WTC11 (cell line): ENCODE data around the gene MLLT1. TPM values are rescaled to one million over a fixed set of nuclear protein-coding genes. Genes with fewer than 3 reads are reported as not detected.

Source experiments
- ATAC-seq: fragments of 200-7000 bp; cut with Tn5 transposase; 2 replicates; pipeline ENCODE4 v1.10.0; 2021; ENCODE audit warnings: mild to moderate bottlenecking, moderate library complexity
- CTCF ChIA-PET: fragments of 300-600 bp; sonication (Branson Sonifier 250); formaldehyde crosslinking; loops from one replicate; lab custom pipeline; 2021; ENCODE audit warnings: antibody characterized with exemption; lab: Charles Lee
- POLR2A ChIA-PET: fragments of 350-600 bp; sonication (Branson Sonifier 250); formaldehyde crosslinking; loops from one replicate; lab custom pipeline; 2021; ENCODE audit warnings: antibody characterized with exemption; lab: Charles Lee
- DNase-seq: peaks from one replicate; pipeline ENCODE4 v3.0.0; 2021; ENCODE audit warnings: low spot score
- H3K27ac Mint-ChIP-seq: 2 replicates; pipeline ENCODE4 v1.8.0; 2021; ENCODE audit warnings: mixed read lengths
- H3K27me3 Mint-ChIP-seq: 2 replicates; pipeline ENCODE4 v1.8.0; 2021; ENCODE audit warnings: low read depth, mild to moderate bottlenecking, moderate library complexity, mixed read lengths
- H3K36me3 Mint-ChIP-seq: 2 replicates; pipeline ENCODE4 v1.8.0; 2021; ENCODE audit warnings: mixed read lengths
- H3K4me1 Mint-ChIP-seq: 2 replicates; pipeline ENCODE4 v1.8.0; 2022; ENCODE audit warnings: mixed read lengths
- H3K4me3 Mint-ChIP-seq: 2 replicates; pipeline ENCODE4 v1.8.0; 2021; ENCODE audit warnings: mild to moderate bottlenecking, moderate library complexity, mixed read lengths
- H3K9me3 Mint-ChIP-seq: 2 replicates; pipeline ENCODE4 v1.8.0; 2021; ENCODE audit warnings: mixed read lengths
- ATF1 ChIP-seq: sonication (generic); formaldehyde crosslinking; IDR thresholded peaks from 2 replicates; pipeline ENCODE4 v1.8.1; 2023; ENCODE audit warnings: mild to moderate bottlenecking, moderate library complexity, missing genetic modification reagents
- CREM ChIP-seq: sonication (generic); formaldehyde crosslinking; IDR thresholded peaks from 2 replicates; pipeline ENCODE4 v1.8.1; 2022; ENCODE audit warnings: mild to moderate bottlenecking, missing genetic modification reagents, moderate library complexity
- E2F5 ChIP-seq: sonication (generic); formaldehyde crosslinking; IDR thresholded peaks from 2 replicates; pipeline ENCODE4 v1.8.1; 2022; ENCODE audit warnings: mild to moderate bottlenecking, moderate library complexity, missing genetic modification reagents
- ERG ChIP-seq: fragments of 250-450 bp; sonication (Bioruptor Pico); IDR thresholded peaks from 2 replicates; pipeline ENCODE4 v1.8.0; 2021; ENCODE audit warnings: mild to moderate bottlenecking
- FOXP1 ChIP-seq: sonication (generic); formaldehyde crosslinking; IDR thresholded peaks from 2 replicates; pipeline ENCODE4 v1.8.0; 2022; ENCODE audit warnings: missing genetic modification reagents, mild to moderate bottlenecking, moderate library complexity, borderline replicate concordance
- JAZF1 ChIP-seq: fragments of 250-450 bp; sonication (Bioruptor Pico); IDR thresholded peaks from 2 replicates; pipeline ENCODE4 v1.9.0; 2021; ENCODE audit warnings: moderate library complexity, mild to moderate bottlenecking, inconsistent platforms
- KAT7 ChIP-seq: sonication (generic); formaldehyde crosslinking; IDR thresholded peaks from 2 replicates; pipeline ENCODE4 v1.8.1; 2023; ENCODE audit warnings: missing genetic modification reagents, mild to moderate bottlenecking, borderline replicate concordance
- MXD4 ChIP-seq: fragments of 250-450 bp; sonication (Bioruptor Pico); IDR thresholded peaks from 2 replicates; pipeline ENCODE4 v1.8.0; 2021; ENCODE audit warnings: mild to moderate bottlenecking, moderate library complexity, borderline replicate concordance
- NR1H2 ChIP-seq: sonication (generic); formaldehyde crosslinking; IDR thresholded peaks from 2 replicates; pipeline ENCODE4 v1.9.0; 2021; ENCODE audit warnings: mild to moderate bottlenecking, moderate library complexity, missing genetic modification reagents
- RELA ChIP-seq: sonication (generic); formaldehyde crosslinking; IDR thresholded peaks from 2 replicates; pipeline ENCODE4 v1.8.1; 2022; ENCODE audit warnings: missing genetic modification reagents, mild to moderate bottlenecking, borderline replicate concordance
- RORB ChIP-seq: fragments of 250-450 bp; sonication (Bioruptor Pico); IDR thresholded peaks from 2 replicates; pipeline ENCODE4 v1.9.0; 2021; ENCODE audit warnings: mild to moderate bottlenecking
- SMAD3 ChIP-seq: sonication (generic); formaldehyde crosslinking; IDR thresholded peaks from 2 replicates; pipeline ENCODE4 v1.8.0; 2022; ENCODE audit warnings: missing genetic modification reagents, mild to moderate bottlenecking, borderline replicate concordance
- SMAD4 ChIP-seq: sonication (generic); formaldehyde crosslinking; IDR thresholded peaks from 2 replicates; pipeline ENCODE4 v1.8.0; 2022; ENCODE audit warnings: mild to moderate bottlenecking, missing genetic modification reagents
- SP1 ChIP-seq: sonication (generic); formaldehyde crosslinking; conservative IDR thresholded peaks from 2 replicates; pipeline ENCODE4 v1.8.1; 2022; ENCODE audit warnings: missing genetic modification reagents
- ZMAT4 ChIP-seq: fragments of 250-450 bp; sonication (Bioruptor Pico); IDR thresholded peaks from 2 replicates; pipeline ENCODE4 v1.9.0; 2021; ENCODE audit warnings: mild to moderate bottlenecking
- ZNF121 ChIP-seq: sonication (generic); formaldehyde crosslinking; IDR thresholded peaks from 2 replicates; pipeline ENCODE4 v1.8.0; 2023; ENCODE audit warnings: missing genetic modification reagents
- ZNF219 ChIP-seq: sonication (generic); formaldehyde crosslinking; IDR thresholded peaks from 2 replicates; pipeline ENCODE4 v1.8.0; 2023; ENCODE audit warnings: missing genetic modification reagents, mild to moderate bottlenecking, borderline replicate concordance
- ZNF317 ChIP-seq: sonication (generic); formaldehyde crosslinking; IDR thresholded peaks from 2 replicates; pipeline ENCODE4 v1.8.1; 2023; ENCODE audit warnings: low read depth, mild to moderate bottlenecking, moderate library complexity, missing genetic modification reagents, borderline replicate concordance
- ZSCAN18 ChIP-seq: fragments of 250-450 bp; sonication (Bioruptor Pico); IDR thresholded peaks from 2 replicates; pipeline ENCODE4 v2.1.2; 2022; ENCODE audit warnings: mild to moderate bottlenecking, moderate library complexity
- total RNA-seq: library from RNA; stranded (reverse); gene quantifications from 3 replicates; pipeline ENCODE4 v1.2.3, GENCODE V29; 2021
- TF ChIP-seq, protein P1 (sequence below): sonication (generic); formaldehyde crosslinking; IDR thresholded peaks from 2 replicates; pipeline ENCODE4 v1.8.1; 2023; ENCODE audit warnings: mild to moderate bottlenecking, missing genetic modification reagents, moderate library complexity
- TF ChIP-seq, protein P2 (sequence below): fragments of 250-450 bp; sonication (Bioruptor Pico); conservative IDR thresholded peaks from 2 replicates; pipeline ENCODE4 v1.9.0; 2021; ENCODE audit warnings: mild to moderate bottlenecking
- TF ChIP-seq, protein P3 (sequence below): sonication (generic); formaldehyde crosslinking; IDR thresholded peaks from 2 replicates; pipeline ENCODE4 v1.8.0; 2022; ENCODE audit warnings: mild to moderate bottlenecking, missing genetic modification reagents
- TF ChIP-seq, protein P4 (sequence below): sonication (generic); formaldehyde crosslinking; IDR thresholded peaks from 2 replicates; pipeline ENCODE4 v1.8.0; 2022; ENCODE audit warnings: mild to moderate bottlenecking, missing genetic modification reagents

Gene MLLT1
- total RNA-seq, 1 experiment from 2014 or later = 58.2 TPM

GRCh38 chr19:6226012-6226411 is 53.8 kb downstream of the MLLT1 start:
- Mint-ChIP-seq H3K9me3 (no peaks in the 10 kb centered on the region), H3K27me3 (no peaks in the 10 kb centered on the region), H3K4me3 (no peak overlapping the region), H3K36me3 (peaks cover 12% of the 10 kb centered on the region), H3K4me1 (peaks cover 4% of the 10 kb centered on the region), H3K27ac (no peak overlapping the region)
- ChIA-PET CTCF (interaction anchor here (1.0 to 1.7 kb wide), 2 partner anchors 35 to 38 kb away, joined by 3 to 7 read pairs; no protein-coding TSS in a partner anchor), POLR2A (no interaction called here)
- no peak for ATAC-seq
- TF ChIP-seq, protein P1, sequence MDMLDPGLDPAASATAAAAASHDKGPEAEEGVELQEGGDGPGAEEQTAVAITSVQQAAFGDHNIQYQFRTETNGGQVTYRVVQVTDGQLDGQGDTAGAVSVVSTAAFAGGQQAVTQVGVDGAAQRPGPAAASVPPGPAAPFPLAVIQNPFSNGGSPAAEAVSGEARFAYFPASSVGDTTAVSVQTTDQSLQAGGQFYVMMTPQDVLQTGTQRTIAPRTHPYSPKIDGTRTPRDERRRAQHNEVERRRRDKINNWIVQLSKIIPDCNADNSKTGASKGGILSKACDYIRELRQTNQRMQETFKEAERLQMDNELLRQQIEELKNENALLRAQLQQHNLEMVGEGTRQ (CRISPR knock-in tag) = no peak
- TF ChIP-seq ERG (CRISPR knock-in tag) (no peak), FOXP1 (CRISPR knock-in tag) (no peak), RORB (CRISPR knock-in tag) (no peak), ZSCAN18 (CRISPR knock-in tag) (no peak), MXD4 (no peak), E2F5 (CRISPR knock-in tag) (no peak), ZNF317 (CRISPR knock-in tag) (no peak), ZMAT4 (CRISPR knock-in tag) (no peak), KAT7 (CRISPR knock-in tag) (no peak)
- TF ChIP-seq, protein P2, sequence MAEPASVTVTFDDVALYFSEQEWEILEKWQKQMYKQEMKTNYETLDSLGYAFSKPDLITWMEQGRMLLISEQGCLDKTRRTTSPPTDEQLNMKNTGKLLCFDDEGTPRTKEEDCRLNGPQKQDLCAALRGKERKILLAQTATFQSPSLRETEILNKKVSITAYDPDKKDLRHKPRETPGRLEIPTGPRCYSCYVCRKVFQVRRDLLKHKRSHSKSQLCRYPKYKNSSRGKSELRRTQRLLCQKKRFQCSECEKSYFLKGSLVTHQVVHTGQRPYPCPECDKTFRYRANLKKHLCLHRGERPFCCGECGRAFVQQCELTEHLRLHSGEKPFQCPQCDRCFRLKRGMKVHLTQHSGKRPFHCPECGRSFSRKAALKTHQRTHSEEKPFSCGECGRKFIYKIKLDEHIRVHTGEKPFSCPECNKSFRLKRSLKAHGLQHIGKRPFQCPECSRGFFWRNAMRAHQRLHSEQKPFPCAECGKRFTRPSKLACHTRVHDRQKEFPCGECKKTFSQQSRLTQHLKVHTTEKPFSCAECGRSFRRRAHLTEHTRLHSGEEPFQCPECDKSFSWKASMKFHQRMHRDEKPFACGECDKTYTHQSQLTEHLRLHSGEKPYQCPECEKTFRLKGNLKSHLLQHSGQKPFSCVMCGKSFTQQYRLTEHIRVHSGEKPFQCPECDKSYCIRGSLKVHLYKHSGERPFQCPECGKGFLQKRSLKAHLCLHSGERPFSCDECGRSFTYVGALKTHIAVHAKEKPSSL (CRISPR knock-in tag) = no peak
- no peak for DNase-seq

DNA sequence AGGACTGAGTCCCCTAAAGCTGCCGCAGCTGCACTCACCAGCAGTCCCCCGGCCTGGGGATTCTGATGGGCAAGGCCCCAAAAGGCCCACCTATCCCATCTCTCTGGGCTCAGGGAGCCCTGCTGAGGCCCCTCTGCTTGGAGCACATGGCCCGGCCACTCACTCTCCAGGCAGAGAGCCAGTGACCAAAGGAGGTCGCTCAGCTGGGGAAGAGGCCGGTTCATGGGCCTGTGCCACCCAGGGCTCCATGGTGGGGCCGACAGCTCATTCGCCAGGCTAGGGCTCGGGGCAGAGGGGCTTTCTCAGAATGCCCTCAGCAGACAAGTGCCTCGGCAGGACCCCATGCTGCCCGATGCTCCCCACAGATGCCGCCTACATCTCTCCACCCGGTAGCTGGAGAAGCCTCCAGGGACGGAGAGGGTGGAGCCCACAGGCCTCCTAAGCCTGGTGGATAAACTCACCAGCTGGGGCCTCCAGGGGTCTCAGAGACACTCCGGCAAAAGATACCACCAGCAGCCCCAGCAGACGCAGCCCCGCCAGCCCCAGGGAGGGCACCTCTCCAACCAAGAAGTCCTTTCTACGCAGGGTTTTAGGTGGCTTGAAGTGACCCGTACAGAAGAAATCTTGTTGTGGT is 54.4 kb downstream of the MLLT1 start:
- ChIA-PET CTCF (interaction anchor here (1.0 to 1.7 kb wide), 2 partner anchors 36 to 39 kb away, joined by 3 to 7 read pairs; no protein-coding TSS in a partner anchor), POLR2A (no interaction called here)
- no peaks in the 10 kb centered on the region for H3K27me3 Mint-ChIP-seq
- no peak overlapping the region for H3K4me3 Mint-ChIP-seq
- no peak for DNase-seq
- H3K36me3 Mint-ChIP-seq = peaks cover 12% of the 10 kb centered on the region
- H3K27ac Mint-ChIP-seq = no peak overlapping the region
- ATAC-seq = no peak
- no peaks in the 10 kb centered on the region for H3K9me3 Mint-ChIP-seq
- H3K4me1 Mint-ChIP-seq = peaks cover 4% of the 10 kb centered on the region
- TF ChIP-seq SMAD4 (CRISPR knock-in tag) (no peak), JAZF1 (no peak), RELA (no peak), ATF1 (no peak), ZNF121 (CRISPR knock-in tag) (no peak), CREM (CRISPR knock-in tag) (no peak), ZNF219 (CRISPR knock-in tag) (no peak), NR1H2 (CRISPR knock-in tag) (no peak), SP1 (CRISPR knock-in tag) (no peak), SMAD3 (CRISPR knock-in tag) (no peak)
- TF ChIP-seq, protein P3, sequence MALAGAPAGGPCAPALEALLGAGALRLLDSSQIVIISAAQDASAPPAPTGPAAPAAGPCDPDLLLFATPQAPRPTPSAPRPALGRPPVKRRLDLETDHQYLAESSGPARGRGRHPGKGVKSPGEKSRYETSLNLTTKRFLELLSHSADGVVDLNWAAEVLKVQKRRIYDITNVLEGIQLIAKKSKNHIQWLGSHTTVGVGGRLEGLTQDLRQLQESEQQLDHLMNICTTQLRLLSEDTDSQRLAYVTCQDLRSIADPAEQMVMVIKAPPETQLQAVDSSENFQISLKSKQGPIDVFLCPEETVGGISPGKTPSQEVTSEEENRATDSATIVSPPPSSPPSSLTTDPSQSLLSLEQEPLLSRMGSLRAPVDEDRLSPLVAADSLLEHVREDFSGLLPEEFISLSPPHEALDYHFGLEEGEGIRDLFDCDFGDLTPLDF (CRISPR knock-in tag) = no peak
- TF ChIP-seq, protein P1 (CRISPR knock-in tag) = no peak
- TF ChIP-seq, protein P4, sequence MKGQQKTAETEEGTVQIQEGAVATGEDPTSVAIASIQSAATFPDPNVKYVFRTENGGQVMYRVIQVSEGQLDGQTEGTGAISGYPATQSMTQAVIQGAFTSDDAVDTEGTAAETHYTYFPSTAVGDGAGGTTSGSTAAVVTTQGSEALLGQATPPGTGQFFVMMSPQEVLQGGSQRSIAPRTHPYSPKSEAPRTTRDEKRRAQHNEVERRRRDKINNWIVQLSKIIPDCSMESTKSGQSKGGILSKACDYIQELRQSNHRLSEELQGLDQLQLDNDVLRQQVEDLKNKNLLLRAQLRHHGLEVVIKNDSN (CRISPR knock-in tag) = no peak
